ENCODE results near the gene GPR132.
"Not testable (repeated sequence)": the region's sequence is repeated elsewhere in the genome, so short reads cannot be mapped to it uniquely, and the experiment has no call there.

The GPR132 gene

DNA sequence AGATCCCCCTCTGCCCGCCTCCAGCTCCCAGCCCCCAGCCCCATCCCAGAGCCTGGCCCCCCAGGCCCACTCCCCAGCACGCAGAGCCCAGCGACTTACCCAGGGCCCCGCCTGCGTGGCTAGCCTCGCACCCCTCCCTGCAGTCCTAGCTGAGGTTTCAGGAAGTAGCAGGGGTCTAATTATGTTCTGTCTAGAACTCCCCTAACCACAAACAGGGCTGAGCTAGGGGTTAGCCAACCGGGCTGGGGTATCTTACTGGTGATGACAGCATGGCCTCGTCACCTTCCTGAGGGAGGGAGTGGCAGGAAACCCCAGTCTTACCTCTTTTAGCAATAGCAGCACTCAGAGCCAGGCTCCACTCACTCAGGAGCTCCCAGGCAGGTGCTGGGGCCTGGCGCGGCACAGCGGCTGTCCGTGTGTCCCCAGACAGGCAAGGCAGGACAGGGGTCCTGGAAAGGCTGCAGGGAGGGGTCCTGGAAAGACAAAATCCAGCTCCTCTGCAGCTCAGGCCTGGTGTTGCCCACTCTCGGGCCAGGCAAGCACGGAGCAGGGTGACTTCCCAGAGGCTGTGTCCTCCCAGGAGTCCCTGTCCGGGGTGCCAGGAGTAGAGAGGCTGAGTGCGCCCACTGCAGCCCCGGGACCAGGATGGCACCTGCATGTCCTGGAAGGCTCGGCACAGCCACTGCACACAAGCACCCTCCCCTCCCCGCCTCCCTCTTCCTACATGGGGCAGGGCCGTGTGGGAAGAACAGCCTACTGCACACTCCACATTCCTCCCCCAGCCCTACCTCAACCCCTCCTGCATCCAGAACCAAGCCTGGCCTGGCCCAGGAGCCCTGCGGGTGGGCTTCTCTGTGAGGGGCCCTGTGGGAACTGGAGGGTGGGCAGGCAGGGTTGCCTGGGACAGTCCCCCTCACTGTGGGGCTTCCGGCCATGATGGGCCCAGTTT, at the start of gene GPR132:
Gene GPR132, minus strand, starts transcription at position 151 of the 949 bp plus-strand sequence. CDS start 10,010 bp downstream, outside the sequence.
- peak; percentile 86 to 89 for DNase-seq

DNA sequence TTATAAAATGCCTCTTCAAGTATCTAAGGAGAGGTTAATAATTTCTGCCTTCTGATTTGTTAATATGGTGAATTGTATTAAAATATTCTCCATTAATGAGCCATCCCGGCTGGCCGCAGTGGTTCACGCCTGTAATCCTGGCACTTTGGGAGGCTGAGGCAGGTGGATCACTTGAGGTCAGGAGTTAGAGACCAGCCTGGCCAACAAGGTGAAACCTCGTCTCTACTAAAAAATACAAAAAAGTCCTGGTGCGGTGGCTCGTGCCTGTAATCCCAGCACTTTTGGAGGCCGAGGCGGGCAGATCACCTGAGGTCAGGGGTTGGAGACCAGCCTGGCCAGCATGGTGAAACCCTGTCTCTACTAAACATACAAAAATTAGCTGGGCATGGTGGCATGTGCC, 44.0 kb upstream of the GPR132 start:
- DNase-seq = not testable (repeated sequence)

DNA sequence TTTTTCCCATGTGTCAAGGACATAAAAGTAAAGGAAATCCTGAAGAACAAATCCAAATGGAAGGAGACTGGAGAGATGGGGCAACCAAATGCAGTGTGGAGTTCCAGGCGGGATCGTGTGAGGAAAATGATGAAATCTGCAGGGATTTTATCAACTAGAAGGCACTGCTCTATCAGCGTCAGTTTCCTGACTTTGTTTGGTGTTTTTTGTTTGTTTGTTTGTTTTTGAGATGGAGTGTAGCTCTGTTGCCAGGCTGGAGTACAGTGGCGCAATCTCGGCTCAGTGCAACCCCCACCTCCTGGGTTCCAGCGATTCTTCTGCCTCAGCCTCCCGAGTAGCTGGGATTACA, 43.3 kb upstream of the GPR132 start:
- DNase-seq = no peak

DNA sequence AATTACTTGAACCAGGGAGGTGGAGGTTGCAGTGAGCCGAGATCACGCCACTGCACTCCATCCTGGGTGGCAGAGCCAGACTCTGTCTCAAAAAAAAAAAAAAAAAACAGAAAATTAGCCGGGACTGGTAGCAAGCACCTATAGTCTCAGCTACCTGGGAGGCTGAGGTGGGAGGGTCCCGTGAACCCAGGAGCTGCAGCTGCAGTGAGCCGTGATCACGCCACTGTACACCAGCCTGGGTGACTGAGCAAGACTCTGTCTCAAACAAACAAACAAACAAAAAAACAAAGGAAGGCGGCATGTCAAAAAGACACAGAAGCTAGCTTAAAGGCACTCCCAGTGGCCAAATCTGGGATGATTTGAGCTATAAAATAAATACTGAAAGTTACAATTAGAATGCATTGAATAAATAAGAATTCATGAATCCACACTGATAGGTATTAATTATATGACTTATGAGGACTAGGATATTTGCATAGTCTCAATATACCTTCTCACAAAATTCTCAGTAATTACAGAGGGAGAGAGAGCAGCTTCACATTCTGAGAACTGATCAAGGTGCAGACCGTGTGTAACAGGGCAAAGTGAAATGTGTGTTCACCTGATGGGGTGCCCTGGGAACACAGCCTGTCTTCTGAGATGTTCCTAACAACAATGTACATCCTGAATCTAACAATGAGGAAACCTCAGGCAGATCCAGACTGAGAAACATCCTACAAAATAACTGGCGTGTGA, 42.7 kb upstream of the GPR132 start:
- DNase-seq = no peak

DNA sequence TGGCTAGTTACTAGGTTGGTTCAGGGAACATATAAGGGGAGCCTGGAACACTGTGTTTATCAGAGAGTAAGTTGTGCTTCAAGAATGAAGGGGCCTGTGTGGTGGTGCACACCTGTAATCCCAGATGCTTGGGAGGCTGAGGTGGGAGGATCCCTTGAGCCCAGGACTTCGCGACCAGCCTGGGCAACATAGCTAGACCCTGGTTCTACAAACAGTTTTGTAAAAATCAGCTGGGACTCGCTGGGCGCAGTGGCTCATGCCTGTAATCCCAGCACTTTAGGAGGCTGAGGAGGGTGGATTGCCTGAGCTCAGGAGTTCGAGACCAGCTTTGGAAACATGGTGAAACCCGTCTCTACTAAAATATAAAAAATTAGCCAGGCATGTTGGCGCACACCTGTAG, 42.1 kb upstream of the GPR132 start:
- DNase-seq = no peak

DNA sequence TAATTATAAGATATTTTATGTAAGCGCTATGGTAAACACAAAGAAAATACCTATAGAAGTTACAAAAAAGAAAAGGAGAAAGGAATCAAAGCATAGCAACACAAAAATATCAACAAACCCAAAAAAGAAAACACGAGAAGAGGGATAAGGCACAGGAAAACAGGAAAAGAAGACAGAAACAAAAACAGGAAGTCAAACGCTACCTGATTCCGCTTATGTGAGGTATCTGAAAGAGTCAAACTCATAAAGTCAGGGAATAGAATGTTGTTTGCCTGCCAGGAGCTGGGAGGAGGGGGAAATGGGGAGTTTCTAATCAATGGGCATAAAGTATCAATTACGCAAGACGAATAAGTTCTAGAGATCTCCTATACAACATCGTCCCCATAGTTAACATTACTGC, 39.9 kb upstream of the GPR132 start:
- no peak for DNase-seq

DNA sequence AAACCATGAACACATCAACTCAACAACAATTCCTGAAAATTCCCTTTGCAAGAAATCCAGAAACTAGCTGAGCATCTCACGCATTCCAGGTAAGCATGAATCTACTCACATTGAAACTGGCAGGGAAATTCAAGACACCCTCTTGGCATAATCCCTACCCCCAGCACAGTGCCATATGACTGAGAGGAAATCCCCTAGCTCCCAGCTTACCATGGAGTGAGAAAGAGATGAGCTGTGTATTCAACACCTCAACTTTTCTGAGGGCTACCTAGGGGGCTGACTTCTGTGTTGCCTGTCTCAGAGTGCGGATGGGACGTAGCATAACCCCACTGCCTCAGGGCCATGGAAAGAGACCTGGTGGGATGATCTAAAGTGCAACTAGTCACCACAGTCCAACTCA, 37.7 kb upstream of the GPR132 start:
- no peak for DNase-seq

GRCh38 chr14:105102361-105102870, 37.2 kb upstream of the GPR132 start:
- no peak for DNase-seq

GRCh38 chr14:105100910-105101309, 35.7 kb upstream of the GPR132 start:
- DNase-seq = no peak

- no peak for DNase-seq
Observed at GRCh38 chr14:105099778-105100177, 34.5 kb upstream of the GPR132 start.

DNA sequence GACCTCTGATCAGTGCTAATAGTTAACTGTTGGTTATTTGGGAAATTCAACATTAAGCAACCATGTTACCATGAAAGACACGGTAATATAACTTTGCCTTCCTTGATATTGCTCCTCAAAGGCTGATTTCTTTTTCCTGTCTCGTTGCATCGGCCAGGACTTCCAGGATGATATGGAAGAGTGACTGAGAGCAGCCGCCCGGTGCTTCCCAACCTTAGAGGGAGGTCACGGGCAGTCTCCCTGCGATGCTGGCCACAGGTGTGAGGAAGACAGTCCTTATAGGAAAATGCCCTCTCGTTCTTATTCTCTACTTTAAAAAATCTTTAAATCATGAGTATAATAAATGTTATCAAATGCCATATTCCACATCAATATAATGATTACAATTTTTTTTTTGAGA, 33.1 kb upstream of the GPR132 start:
- no peak for DNase-seq

GRCh38 chr14:105097794-105098127, 32.5 kb upstream of the GPR132 start:
- DNase-seq = no peak

GRCh38 chr14:105096206-105096875, 31.1 kb upstream of the GPR132 start:
- DNase-seq = no peak

DNA sequence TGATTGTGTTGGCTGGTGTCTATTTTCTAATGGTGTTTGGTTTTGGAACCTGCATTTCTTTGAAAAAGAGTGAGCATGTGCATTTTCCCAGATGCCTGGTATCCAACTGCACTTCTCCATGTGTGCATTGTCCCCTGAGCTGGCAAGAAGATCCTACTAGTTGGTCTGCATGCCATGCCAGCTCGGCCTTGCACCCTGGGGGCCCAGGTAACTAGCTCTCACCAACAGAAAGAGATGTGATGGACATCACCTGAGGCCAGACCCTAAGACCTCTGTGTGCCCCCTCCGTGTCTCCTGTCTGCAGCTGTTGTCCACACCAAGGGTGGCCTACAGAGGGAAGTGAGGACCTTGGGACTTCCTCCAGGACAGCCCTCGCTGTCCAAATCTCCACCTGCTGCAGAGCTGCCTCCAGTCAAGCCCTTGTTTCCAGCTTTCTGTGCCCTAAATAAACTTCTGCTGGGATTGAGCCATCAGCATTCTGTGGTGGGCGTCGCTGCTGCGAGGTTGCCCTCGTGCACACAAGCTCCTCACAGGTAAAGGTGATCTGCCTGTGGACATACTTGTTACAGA, 30.1 kb upstream of the GPR132 start:
- no peak for DNase-seq

GRCh38 chr14:105094193-105094907, 29.1 kb upstream of the GPR132 start:
- no peak for DNase-seq

DNA sequence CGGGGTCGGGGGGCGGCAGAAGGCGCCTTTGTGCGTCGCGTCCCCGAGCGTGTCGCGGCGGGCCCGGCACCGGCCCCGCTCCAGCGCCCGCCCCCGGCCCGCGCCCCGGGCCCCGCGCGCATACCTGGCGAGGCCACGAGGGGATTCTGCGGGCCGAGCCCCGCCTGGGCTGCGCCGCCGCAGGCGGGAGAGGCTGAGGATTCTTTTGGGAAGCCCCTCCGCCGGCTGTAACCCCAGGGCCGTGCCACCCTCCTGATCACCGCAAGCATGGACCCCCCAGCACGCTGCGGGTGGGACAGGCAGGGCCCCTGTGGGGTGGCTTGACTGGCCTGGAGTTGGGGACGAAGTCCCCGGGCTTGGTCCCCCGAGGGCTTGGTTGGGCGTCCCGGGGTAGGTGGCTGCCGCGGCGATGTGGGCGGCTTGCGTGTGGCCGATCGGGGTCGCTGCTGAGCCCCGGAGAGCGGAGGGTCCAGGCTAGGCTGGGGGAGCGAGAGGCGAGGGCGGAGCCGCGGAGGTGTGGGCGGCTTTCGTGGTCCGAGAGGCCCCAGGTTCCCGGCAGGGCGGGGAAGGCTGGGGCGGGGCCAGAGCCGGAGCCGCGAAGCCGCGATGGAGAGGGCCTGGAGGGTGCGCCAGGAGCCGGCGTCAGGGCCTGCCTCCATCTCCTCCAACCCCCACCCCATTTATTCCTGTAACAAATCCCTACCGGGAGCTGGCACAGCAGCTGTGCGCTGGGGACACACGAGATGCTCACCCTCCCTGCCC, 28.4 kb upstream of the GPR132 start:
- peak; percentile 86 to 92 for DNase-seq

DNA sequence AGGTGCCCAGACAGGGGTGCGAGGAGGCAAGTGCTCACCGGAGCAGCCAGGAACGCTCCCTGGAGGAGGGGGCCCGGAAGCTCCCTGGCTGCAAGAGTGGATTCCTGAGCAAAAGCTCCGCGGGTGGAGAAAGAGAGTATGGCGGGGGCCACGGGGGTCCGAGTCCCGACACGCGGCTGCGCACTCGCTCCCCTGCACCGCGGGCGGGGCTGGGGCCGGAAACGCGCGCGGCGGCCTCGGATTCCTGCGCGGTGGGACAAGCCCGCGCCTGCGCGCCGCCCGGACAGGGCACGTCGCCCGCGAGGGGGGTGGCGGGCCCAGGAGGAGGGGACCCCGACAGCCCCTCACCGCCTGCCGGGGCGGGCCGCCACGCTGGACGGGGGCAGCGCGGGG, 27.8 kb upstream of the GPR132 start:
- DNase-seq = peak; percentile 74 to 81

GRCh38 chr14:105092171-105093037, 27.2 kb upstream of the GPR132 start:
- peak; percentile 31 to 42 for DNase-seq

- DNase-seq = peak in 1 of 2 experiments; percentile 40
Observed at GRCh38 chr14:105091517-105092170, 26.4 kb upstream of the GPR132 start.

DNA sequence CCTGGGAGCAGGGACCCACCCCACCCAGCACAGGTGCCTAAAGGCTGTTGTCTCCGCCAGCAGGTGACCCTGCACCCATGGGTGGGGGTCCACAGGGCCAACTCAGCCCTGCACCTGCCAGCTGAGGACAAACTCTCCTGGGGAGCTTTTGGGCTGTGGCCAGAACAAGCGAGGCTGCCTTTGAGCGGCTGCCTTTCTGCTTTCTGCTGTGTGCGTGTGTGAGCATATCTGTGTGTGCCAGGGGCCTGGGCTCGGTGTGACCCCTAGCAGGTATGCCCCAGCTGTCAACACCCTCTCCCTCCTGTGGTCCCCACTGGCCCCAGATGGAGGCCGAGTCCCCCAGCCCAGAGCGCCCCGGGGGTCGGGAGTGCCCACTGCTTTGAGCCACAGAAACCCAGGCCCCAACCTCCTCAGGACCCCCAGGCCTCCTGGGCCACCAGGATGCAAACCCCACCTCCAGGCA, 25.9 kb upstream of the GPR132 start:
- DNase-seq = peak in 1 of 2 experiments; percentile 44
